ENCODE data around the gene LGALS7B. TPM values are rescaled to one million over a fixed set of nuclear protein-coding genes. Genes with fewer than 3 reads are reported as not detected.
"Not testable (repeated sequence)": the region's sequence is repeated elsewhere in the genome, so short reads cannot be mapped to it uniquely, and the experiment has no call there.

Gene LGALS7B
- total RNA-seq, 1 donor from 2014 or later, result not detected

GRCh38 chr19:38744874-38745273, 44.1 kb upstream of the LGALS7B start:
- no peak for TF ChIP-seq CTCF (IDR thresholded peaks at IDR 0.05; ENCODE audit: partially characterized antibody, unreplicated experiment)
- H3K27me3 Mint-ChIP-seq (ENCODE audit: unreplicated experiment), result peaks cover 2% of the 10 kb centered on the region
- H3K4me1 Mint-ChIP-seq (ENCODE audit: low read depth, unreplicated experiment), result no peaks in the 10 kb centered on the region
- H3K9me3 Mint-ChIP-seq (ENCODE audit: unreplicated experiment), result peaks cover 4% of the 10 kb centered on the region
- no peak overlapping the region for H3K27ac Mint-ChIP-seq (ENCODE audit: unreplicated experiment)
- H3K4me3 Mint-ChIP-seq (ENCODE audit: unreplicated experiment), result no peak overlapping the region
- H3K36me3 Mint-ChIP-seq (ENCODE audit: unreplicated experiment), result no peaks in the 10 kb centered on the region
- DNase-seq, result no peak

- DNase-seq, result no peak
- Mint-ChIP-seq H3K36me3 (ENCODE audit: unreplicated experiment) (no peaks in the 10 kb centered on the region), H3K27me3 (ENCODE audit: unreplicated experiment) (peaks cover 2% of the 10 kb centered on the region), H3K4me1 (ENCODE audit: low read depth, unreplicated experiment) (no peaks in the 10 kb centered on the region), H3K27ac (ENCODE audit: unreplicated experiment) (no peak overlapping the region), H3K9me3 (ENCODE audit: unreplicated experiment) (peaks cover 4% of the 10 kb centered on the region), H3K4me3 (ENCODE audit: unreplicated experiment) (no peak overlapping the region)
- no peak for TF ChIP-seq CTCF (IDR thresholded peaks at IDR 0.05; ENCODE audit: partially characterized antibody, unreplicated experiment)
Observed at GRCh38 chr19:38745316-38745715, 43.7 kb upstream of the LGALS7B start.

GRCh38 chr19:38753783-38754182, 35.2 kb upstream of the LGALS7B start:
- not testable (repeated sequence) for H3K4me3 Mint-ChIP-seq (ENCODE audit: unreplicated experiment)

GRCh38 chr19:38754196-38754595, 34.8 kb upstream of the LGALS7B start:
- not testable (repeated sequence) for H3K4me1 Mint-ChIP-seq (ENCODE audit: low read depth, unreplicated experiment); H3K27ac Mint-ChIP-seq (ENCODE audit: unreplicated experiment); DNase-seq; H3K9me3 Mint-ChIP-seq (ENCODE audit: unreplicated experiment); H3K4me3 Mint-ChIP-seq (ENCODE audit: unreplicated experiment); H3K27me3 Mint-ChIP-seq (ENCODE audit: unreplicated experiment); H3K36me3 Mint-ChIP-seq (ENCODE audit: unreplicated experiment)

More at GRCh38 chr19:38753783-38754182, 35.2 kb upstream of the LGALS7B start:
- H3K4me1 Mint-ChIP-seq (ENCODE audit: low read depth, unreplicated experiment); H3K36me3 Mint-ChIP-seq (ENCODE audit: unreplicated experiment); H3K27me3 Mint-ChIP-seq (ENCODE audit: unreplicated experiment); H3K9me3 Mint-ChIP-seq (ENCODE audit: unreplicated experiment); H3K27ac Mint-ChIP-seq (ENCODE audit: unreplicated experiment); DNase-seq: not testable (repeated sequence)

GRCh38 chr19:38759590-38760003, 29.4 kb upstream of the LGALS7B start:
- no peak for DNase-seq
- no peaks in the 10 kb centered on the region for H3K27me3 Mint-ChIP-seq (ENCODE audit: unreplicated experiment)
- TF ChIP-seq CTCF (IDR thresholded peaks at IDR 0.05; ENCODE audit: partially characterized antibody, unreplicated experiment), result no peak
- H3K4me3 Mint-ChIP-seq (ENCODE audit: unreplicated experiment), result no peak overlapping the region
- no peaks in the 10 kb centered on the region for H3K9me3 Mint-ChIP-seq (ENCODE audit: unreplicated experiment)
- H3K4me1 Mint-ChIP-seq (ENCODE audit: low read depth, unreplicated experiment), result no peaks in the 10 kb centered on the region
- peaks cover 3% of the 10 kb centered on the region for H3K36me3 Mint-ChIP-seq (ENCODE audit: unreplicated experiment)
- H3K27ac Mint-ChIP-seq (ENCODE audit: unreplicated experiment), result no peak overlapping the region

GRCh38 chr19:38760805-38761517, 28.0 kb upstream of the LGALS7B start:
- H3K27me3 Mint-ChIP-seq (ENCODE audit: unreplicated experiment); DNase-seq; H3K4me3 Mint-ChIP-seq (ENCODE audit: unreplicated experiment); H3K4me1 Mint-ChIP-seq (ENCODE audit: low read depth, unreplicated experiment); H3K36me3 Mint-ChIP-seq (ENCODE audit: unreplicated experiment); H3K9me3 Mint-ChIP-seq (ENCODE audit: unreplicated experiment); H3K27ac Mint-ChIP-seq (ENCODE audit: unreplicated experiment): not testable (repeated sequence)

- not testable (repeated sequence) for H3K27me3 Mint-ChIP-seq (ENCODE audit: unreplicated experiment); H3K36me3 Mint-ChIP-seq (ENCODE audit: unreplicated experiment); DNase-seq; H3K27ac Mint-ChIP-seq (ENCODE audit: unreplicated experiment); H3K4me3 Mint-ChIP-seq (ENCODE audit: unreplicated experiment); H3K4me1 Mint-ChIP-seq (ENCODE audit: low read depth, unreplicated experiment); H3K9me3 Mint-ChIP-seq (ENCODE audit: unreplicated experiment)
Observed at GRCh38 chr19:38761884-38762389, 27.1 kb upstream of the LGALS7B start.

Data from glutamatergic neuron (in vitro differentiated cells).